Measurements from ENCODE around the gene SYK.
"Not testable (repeated sequence)": the region's sequence is repeated elsewhere in the genome, so short reads cannot be mapped to it uniquely, and the experiment has no call there.

SYK gene

GRCh38 chr9:90883661-90884060, 82.0 kb downstream of the SYK start:
- DNase-seq, result no peak

GRCh38 chr9:90884178-90884577, 82.6 kb downstream of the SYK start:
- no peak for DNase-seq

DNA sequence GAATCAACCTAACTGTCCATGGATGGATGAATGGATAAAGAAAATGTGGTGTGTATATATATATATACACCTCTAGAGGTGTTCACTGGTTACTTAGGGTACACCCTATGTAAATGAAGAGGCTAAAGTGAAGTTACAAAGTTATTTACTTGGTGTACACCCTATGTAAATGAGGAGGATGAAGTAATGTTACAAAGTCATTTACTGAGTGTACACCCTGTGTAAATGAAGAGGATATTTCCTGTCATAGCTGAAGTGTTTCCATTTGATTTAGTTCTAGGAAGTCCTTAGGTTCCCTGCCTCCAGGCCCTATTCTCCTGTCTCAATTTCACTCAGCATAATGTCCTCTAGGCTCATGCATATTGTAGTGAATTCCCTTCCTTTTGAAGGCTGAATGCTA, 85.2 kb downstream of the SYK start:
- not testable (repeated sequence) for DNase-seq

GRCh38 chr9:90888941-90889340, 87.3 kb downstream of the SYK start:
- DNase-seq, result no peak

DNA sequence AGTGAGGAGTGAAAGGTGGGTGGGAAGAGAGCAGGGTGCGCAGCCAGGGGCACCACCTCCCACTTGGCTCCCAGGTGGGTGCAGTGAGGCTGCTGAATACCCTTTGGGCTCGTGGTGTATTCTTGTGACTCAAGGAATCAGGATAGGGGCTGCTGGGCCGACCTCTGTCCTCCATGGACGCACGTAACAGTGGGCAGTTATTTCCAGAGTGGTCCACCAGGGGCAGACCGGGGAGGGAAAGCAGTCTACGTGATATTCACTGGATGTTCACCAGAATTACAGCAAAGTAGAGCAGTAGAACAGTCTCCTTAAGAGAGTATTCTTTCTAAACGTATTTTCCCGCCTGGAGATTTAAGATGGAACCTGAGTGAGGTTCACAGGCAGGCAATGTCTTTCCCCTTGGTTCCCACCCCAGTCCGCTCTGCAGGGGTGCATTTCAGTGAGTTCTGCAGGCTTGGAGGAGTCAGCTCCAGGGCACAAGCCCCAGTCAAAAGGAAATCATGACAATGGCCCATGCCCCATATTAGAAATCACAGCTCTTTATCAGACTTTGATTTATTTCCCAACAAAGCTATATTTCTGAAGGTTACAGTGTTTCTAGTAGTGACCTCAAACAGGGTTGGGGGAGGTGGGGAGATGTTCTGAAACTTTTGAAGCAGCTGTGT, 88.7 kb downstream of the SYK start:
- DNase-seq, result no peak

GRCh38 chr9:90891308-90892040, 89.9 kb downstream of the SYK start:
- DNase-seq, result no peak

- DNase-seq, result no peak
Measured at GRCh38 chr9:90892918-90893317, 91.3 kb downstream of the SYK start.

- no peak for DNase-seq
Measured at GRCh38 chr9:90893706-90894105, 92.1 kb downstream of the SYK start.

DNA sequence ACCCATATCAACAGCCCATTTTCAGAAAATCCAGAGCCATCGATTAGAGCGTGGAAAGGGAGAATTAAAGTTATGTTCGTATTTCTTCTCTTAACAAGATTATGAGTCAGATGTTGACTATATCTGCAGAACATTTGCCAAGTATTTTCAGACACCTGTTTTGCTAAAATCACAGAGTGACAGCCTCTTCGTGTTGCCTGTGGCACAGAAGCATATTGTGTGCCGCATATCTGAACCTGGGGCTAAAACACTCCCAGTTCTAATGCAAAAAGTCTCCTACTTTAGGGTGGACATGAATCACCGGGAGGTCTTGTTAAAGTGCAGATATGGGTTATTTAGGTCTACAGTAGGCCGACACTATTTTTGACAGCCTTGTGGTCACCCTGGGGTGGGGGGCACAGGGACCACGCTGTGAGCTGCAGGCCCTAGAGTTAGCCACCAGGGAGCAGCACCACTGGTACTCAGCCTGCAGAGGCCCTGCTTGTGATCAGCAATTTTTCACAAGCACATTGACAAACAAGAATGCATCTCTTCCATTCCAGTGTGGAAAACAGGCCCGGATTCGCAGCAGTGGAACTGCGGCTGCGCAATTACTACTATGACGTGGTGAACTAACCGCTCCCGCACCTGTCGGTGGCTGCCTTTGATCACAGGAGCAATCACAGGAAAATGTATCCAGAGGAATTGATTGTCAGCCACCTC, 93.5 kb downstream of the SYK start:
- DNase-seq, result no peak

DNA sequence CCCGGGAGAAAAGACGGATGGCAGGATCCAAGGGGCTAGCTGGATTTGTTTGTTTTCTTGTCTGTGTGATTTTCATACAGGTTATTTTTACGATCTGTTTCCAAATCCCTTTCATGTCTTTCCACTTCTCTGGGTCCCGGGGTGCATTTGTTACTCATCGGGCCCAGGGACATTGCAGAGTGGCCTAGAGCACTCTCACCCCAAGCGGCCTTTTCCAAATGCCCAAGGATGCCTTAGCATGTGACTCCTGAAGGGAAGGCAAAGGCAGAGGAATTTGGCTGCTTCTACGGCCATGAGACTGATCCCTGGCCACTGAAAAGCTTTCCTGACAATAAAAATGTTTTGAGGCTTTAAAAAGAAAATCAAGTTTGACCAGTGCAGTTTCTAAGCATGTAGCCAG, 94.2 kb downstream of the SYK start:
- DNase-seq, result no peak

- no peak for DNase-seq
Measured at GRCh38 chr9:90896231-90896630, 94.6 kb downstream of the SYK start.

DNA sequence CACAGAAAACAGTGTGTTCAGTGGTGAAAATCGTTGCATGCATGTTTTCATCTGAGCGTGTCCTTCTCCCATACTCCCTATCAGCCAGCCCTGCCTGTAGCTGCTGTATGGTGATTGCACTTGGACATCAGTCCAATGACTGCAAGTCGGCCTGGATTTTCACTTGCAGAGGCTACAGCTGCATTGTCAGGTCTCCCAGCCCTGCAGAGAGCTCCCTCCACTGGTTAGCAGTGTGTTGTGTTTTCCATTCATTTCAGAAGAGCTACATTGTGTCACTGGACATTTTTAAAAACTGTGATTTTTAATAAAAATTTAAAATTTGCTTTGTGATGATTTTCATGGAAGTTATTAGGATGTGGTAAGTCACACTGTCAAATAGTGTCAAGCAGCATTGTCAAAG, 96.6 kb downstream of the SYK start:
- no peak for DNase-seq

DNA sequence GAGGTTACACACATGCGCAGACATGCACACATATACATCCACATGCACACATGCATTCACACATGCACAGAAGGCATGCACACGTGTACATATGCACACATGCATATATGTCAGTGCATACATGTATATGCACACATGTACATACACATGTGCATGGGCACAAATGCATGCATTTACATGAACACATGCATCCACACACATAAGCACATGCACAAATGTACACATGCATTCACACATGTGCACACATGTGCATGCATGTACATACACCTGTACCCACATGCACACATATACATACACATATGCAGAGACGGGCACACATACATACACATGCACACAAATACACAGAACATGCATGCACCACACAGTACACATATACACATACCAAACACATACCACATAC, 97.7 kb downstream of the SYK start:
- no peak for DNase-seq

GRCh38 chr9:90900130-90900529, 98.5 kb downstream of the SYK start:
- DNase-seq, result no peak

DNA sequence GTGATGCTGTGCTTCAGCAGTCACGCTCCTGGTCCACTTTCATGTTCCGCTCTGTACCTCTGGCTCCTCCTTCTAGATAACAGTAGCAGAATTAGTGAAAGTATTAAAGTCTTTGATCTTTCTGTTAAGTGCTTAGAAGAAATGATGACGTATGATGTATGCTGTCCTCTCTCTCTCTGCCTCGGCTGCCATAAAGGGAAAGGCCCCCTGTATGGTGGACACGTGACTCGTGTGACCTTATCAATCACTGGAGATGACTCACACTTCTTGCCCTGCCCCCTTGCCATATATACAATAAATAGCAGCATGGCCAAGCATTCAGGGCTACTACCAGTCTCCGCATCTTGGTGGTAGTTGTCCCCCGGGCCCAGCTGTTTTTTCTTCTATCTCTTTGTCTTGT, 100.3 kb downstream of the SYK start:
- DNase-seq, result no peak

DNA sequence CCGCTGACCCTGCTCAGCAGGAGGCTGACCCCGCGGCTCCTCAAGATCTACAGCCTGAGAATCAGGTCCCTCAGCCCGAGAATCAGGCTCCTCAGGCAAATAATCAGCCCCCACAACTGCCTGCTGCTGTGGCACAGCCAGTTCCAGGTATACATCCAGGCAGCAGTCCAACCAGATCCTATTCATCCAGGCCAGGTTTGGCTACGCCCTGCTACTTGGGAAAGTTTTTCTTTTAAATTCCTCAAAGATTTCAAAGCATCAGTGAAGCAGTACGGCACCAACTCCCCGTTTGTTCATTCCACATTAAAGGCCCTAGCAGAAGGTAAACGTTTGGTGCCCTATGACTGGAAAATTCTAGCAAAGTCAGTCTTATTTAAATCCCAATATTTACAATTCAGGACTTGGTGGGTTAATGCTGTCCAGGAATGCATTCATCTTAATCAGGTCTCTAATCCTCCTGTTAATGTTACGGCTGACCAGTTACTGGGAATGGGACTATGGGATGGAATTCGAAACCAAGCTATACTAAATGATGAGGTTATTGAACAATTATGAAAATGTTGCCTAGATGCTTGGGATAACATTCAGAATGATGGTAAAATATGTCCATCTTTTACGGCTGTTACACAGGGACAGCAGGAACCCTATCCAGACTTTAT, 102.3 kb downstream of the SYK start:
- DNase-seq, result no peak

DNA sequence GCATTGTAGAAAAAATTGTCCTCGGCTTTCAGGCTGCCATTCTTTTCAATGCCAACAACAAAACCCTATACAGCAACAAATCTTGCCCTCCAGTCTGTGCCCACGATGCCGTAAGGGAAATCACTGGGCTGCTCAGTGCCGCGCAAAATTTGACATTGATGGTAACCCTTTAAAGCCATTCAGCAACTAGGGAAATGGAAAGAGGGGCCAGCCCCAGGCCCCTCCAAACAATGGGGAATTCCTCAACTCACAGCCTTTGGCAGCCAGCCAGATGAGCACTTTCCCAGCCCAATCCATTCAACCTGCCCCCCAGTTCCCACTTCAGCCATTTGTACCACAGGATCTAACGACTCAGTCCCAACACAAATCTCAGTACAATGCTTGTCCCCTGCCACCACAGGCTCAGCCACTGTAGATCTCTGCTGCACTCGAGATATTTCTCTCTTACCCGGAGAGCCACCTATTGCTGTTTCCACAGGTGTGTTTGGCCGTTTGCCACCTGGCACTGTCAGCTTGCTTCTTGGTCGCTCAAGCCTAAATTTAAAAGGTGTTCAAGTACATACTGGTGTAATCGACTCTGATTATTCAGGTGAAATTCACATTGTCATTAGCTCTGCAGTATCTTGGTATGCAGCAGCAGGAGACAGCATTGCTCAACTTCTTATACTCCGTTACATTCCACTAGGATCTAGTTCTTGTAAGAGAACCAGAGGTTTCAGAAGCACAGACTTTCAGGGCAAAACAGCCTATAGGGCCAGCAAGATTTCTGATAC, 103.3 kb downstream of the SYK start:
- DNase-seq, result no peak

- DNase-seq, result no peak
Measured at GRCh38 chr9:90905822-90906221, 104.2 kb downstream of the SYK start.

DNA sequence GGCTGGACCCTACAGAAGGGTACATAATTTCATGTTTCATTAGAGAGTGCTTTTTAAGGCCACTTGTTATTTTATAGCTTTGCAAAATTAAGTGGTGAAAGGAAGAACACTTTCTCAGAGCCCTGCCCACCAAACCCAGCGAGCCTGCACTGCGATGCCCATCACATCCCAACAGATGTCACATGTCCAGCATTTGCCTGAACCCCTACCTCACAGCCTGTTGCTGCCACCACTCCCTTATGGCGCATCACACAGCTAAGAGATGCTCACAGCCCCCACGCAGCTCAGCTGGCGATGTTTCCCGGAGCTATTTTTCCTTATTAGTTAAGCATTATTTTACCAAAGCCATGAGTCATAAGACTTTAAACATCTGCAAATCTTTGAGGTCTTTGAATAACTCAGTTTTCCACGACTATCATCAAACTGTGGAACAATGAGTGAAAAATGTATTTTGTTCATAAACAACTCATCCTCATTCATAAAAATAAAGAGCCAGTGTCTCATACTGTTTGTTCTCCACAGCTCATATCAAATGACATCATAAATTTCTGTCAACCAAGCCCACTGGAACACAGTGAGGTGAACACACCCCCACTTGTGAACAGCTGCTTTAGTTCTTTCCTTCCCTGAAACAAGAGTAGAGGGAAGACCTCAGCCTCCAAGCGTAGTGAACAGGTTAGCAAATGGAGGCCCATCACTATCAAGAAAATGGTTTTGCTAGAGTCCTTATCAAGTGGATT, 104.9 kb downstream of the SYK start:
- no peak for DNase-seq

GRCh38 chr9:90907056-90907445, 105.4 kb downstream of the SYK start:
- no peak for DNase-seq

- no peak for DNase-seq
Measured at GRCh38 chr9:90907790-90908189, 106.2 kb downstream of the SYK start.

GRCh38 chr9:90909225-90909624, 107.6 kb downstream of the SYK start:
- DNase-seq, result no peak
